HG02610 (cell line): Measurements from ENCODE around the gene PROSER3.

Experiments
- ATAC-seq: cut with Tn5 transposase; IDR thresholded peaks from one replicate; pipeline ENCODE4 v1.9.1; 2021; ENCODE audit warnings: mild to moderate bottlenecking, moderate library complexity; ENCODE audit not compliant: unreplicated experiment

PROSER3 gene

GRCh38 chr19:35816262-35816661 lies 58.3 kb downstream of the PROSER3 start:
- no peak for ATAC-seq

- ATAC-seq = no peak
Measured at GRCh38 chr19:35816846-35817245, 58.9 kb downstream of the PROSER3 start.

GRCh38 chr19:35818445-35818844 lies 60.5 kb downstream of the PROSER3 start:
- no peak for ATAC-seq
